Choroid plexus epithelial cell (primary cell): ENCODE data around the gene GMNC.
"Not testable (repeated sequence)": the region's sequence is repeated elsewhere in the genome, so short reads cannot be mapped to it uniquely, and the experiment has no call there.

ENCODE experiments used
- DNase-seq: peaks from one replicate; pipeline ENCODE4 v3.0.0-alpha.2; 2010; ENCODE audit warnings: low read depth
- H3K4me3 ChIP-seq: 2 replicates; pipeline ENCODE4 v1.5.1; 2011; ENCODE audit warnings: low read depth, mild to moderate bottlenecking, control low read depth, low read length, moderate library complexity
- TF ChIP-seq, protein P1 (sequence below): conservative IDR thresholded peaks from 2 replicates; pipeline ENCODE4 v1.5.1; 2011; ENCODE audit warnings: low read depth, mild to moderate bottlenecking, control low read depth, inconsistent platforms, low read length, moderate library complexity

Gene GMNC

DNA sequence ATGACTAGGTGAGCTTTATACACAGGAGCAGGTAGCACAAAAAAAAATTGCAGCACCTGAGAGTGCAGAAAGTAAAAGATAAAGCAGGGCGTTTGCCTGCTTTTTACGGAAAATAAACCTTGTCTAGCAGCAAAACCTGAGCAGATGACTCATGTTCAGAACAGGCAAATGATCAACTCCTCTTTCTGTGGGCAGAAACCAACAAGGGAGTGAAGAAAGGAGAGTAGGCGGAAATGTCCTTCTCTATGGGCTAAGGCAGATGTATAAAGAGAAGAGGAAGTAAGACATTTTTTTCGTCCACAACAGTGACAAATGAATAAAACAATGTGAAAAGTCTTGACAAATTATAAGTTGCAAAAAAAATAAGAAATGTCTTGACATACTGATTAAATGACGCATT, 24.5 kb upstream of the GMNC start:
- no peak for DNase-seq
- H3K4me3 ChIP-seq: no peak overlapping the region
- TF ChIP-seq, protein P1, sequence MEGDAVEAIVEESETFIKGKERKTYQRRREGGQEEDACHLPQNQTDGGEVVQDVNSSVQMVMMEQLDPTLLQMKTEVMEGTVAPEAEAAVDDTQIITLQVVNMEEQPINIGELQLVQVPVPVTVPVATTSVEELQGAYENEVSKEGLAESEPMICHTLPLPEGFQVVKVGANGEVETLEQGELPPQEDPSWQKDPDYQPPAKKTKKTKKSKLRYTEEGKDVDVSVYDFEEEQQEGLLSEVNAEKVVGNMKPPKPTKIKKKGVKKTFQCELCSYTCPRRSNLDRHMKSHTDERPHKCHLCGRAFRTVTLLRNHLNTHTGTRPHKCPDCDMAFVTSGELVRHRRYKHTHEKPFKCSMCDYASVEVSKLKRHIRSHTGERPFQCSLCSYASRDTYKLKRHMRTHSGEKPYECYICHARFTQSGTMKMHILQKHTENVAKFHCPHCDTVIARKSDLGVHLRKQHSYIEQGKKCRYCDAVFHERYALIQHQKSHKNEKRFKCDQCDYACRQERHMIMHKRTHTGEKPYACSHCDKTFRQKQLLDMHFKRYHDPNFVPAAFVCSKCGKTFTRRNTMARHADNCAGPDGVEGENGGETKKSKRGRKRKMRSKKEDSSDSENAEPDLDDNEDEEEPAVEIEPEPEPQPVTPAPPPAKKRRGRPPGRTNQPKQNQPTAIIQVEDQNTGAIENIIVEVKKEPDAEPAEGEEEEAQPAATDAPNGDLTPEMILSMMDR: no peak

DNA sequence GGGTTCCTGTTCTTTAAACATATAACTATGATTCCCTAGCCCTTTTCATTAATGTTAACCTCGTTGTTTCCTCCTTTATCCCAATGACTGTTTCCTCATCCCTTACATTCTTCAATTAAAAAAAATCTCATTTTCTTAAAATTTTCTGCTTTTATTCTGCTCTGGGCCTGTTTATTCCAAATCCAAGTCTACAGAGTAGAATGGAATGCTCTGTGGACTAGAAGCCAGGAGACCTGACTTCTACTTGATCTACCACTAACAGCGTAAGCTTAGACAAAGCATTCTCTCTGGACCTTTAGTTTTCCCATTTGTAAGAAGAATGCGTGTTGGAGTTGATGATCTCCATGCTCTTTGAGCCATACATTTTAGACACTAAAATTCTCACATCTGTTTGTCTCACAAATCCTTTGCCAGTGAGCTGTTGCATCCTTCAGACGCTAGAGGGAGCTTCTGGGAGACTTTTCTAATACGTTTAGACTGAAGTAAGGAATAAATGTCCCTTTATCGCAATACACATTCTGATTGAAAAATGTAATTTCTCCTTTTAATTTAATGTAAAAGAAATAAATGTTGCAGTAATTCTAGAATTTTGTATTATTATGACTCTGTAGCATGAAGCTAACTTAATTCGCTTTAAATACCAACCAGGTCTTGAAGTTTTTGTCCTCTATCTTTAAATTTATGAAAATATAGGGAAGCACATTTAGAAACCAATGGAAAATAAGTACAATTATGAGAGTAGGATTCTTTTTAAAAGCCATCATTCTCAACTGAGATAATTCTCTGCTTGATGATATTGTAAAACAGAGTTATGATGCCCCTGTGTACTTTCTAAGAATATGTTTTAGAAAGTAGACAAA, 21.7 kb upstream of the GMNC start:
- TF ChIP-seq, protein P1: peak; percentile 95
- no peak overlapping the region for H3K4me3 ChIP-seq
- DNase-seq: peak; percentile 81

DNA sequence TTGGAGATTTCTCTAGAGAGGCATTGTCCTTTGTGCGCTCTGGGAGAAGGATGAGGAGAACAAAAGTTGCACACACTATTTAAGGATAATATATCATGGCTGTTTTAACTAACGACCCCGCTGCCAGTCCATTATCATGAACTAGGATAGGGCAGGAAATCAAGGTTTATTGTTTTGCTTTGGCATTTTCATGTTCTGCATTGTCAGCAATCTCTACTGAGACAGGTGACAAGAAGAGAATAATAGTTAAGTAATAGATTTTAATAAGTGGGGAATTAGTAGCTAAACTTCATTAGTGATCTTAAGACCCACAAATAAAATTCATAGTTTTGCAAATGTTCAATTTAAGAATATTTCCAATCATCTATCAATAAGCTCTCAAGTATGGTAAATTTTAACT, 20.6 kb upstream of the GMNC start:
- no peak overlapping the region for H3K4me3 ChIP-seq
- TF ChIP-seq, protein P1: no peak
- DNase-seq: no peak

DNA sequence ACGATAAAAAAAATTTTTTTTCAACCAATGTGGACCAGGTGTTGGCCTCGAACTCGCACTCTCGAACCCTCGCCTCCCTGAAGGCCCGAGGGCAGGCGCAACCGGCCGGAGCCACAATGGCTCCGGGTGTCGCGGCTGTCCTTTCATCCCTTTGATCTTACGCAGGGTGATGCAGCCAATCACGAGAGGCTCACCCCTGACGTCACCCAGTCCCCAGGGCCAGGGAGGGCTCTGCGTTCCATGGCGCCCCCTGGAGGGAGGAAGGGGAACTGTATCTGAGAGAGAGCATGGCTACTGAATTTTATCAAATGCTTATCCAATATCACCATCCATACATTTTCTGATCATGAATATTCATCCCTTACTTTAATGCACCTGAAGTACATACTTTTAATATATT, 15.4 kb upstream of the GMNC start:
- TF ChIP-seq, protein P1: peak; percentile 15
- H3K4me3 ChIP-seq: no peak overlapping the region
- DNase-seq: no peak

DNA sequence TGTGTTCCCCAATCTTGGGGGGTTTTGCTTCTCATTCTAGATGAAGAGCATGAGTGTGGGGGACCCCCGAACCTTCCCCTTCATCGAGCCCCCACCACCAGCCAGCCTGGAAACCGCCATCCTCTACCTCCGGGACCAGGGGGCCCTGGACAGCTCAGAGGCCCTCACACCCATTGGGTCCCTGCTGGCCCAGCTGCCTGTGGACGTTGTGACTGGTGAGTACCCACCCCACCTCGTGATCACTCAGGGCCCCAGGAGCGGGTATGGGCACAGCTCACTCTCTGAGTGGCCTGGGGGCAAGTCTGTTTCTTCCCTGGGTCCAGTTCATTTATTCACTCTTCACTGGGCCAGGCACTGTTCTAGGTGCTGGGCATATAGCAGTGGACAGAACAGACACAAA, 13.9 kb upstream of the GMNC start:
- not testable (repeated sequence) for H3K4me3 ChIP-seq, DNase-seq

DNA sequence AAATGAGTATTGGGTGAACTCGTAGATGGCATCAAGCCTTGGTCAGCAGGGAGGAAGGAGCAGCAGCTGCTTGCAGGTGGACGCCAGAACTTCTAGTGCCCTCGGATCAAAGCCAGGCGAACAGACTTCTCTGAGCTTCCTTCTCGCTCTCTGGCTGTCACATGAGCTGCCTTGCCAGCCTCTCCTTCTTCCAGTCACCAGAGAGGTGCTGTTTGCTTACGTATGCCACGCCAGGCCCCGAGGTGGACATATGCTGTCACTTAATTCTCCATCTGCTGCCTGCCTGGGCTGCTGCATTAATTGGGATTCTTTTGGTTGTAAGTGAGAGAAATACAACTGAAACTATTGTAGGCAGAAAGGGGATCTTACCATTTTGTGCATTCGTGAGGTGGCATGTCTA, 12.6 kb upstream of the GMNC start:
- not testable (repeated sequence) for H3K4me3 ChIP-seq, DNase-seq

DNA sequence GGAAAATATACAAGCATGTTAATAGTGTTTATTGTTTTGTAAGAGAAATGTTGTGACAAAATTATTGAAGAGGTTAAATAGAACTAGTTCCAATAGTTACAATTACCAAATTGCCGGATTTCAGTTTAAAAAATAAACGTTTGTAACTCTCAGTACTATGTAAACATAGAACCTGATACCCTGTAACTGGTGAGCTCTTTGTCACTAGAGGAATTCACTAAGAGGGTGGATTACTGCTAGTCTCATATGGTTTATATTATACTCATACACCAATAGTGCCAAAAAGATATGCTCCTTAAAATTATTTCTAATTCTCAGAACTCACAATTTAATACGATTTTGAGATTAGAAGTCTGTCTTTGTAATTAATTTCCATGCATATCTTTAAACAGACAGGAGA, 7.6 kb upstream of the GMNC start:
- TF ChIP-seq, protein P1: no peak
- H3K4me3 ChIP-seq: no peak overlapping the region
- no peak for DNase-seq

DNA sequence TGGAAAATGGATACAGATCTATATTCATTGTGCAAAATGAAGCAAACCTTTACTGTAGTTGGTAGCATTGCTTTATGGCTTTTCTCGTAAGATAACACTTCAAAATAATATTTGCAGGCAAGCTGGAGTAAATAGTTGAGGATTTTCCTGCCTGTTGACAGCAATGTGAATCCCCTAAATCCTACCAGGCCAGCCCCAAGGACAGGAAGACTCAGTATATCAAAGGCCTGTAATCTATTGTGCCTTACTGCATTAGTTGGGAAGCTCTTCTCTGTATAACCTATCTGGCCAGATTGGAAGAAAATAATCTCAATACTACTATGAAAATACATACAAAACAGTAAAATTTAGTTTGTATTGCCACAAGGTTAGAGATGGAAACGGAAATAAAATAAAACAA, 4.6 kb upstream of the GMNC start:
- no peak for DNase-seq
- TF ChIP-seq, protein P1: no peak
- no peak overlapping the region for H3K4me3 ChIP-seq
